ENCODE data around the gene SMKR1.
"Not testable (repeated sequence)": the region's sequence is repeated elsewhere in the genome, so short reads cannot be mapped to it uniquely, and the experiment has no call there.

SMKR1 gene

GRCh38 chr7:129498021-129498420, 4.3 kb upstream of the SMKR1 start:
- no peak overlapping the region for H3K9ac ChIP-seq (ENCODE audit: low read depth, low read length)
- H3K9me3 ChIP-seq (ENCODE audit: control insufficient read depth, insufficient read depth, low read length): no peaks in the 10 kb centered on the region
- H3K4me1 ChIP-seq (ENCODE audit: insufficient read depth, low read length): no peaks in the 10 kb centered on the region
- H3K36me3 ChIP-seq (ENCODE audit: insufficient read depth, low read length): no peaks in the 10 kb centered on the region

- Histone ChIP-seq H3K36me3 (ENCODE audit: insufficient read depth, low read length) (no peaks in the 10 kb centered on the region), H3K9me3 (ENCODE audit: control insufficient read depth, insufficient read depth, low read length) (no peaks in the 10 kb centered on the region), H3K4me1 (ENCODE audit: insufficient read depth, low read length) (no peaks in the 10 kb centered on the region), H3K9ac (ENCODE audit: low read depth, low read length) (no peak overlapping the region)
Observed at GRCh38 chr7:129499999-129500398, 2.3 kb upstream of the SMKR1 start.

GRCh38 chr7:129502708-129503685, 666 bp downstream of the SMKR1 start:
- H3K4me1 ChIP-seq (ENCODE audit: insufficient read depth, low read length): no peaks in the 10 kb centered on the region
- no peaks in the 10 kb centered on the region for H3K36me3 ChIP-seq (ENCODE audit: insufficient read depth, low read length)
- peak overlapping the region; percentile 60; the same call in 1 of the 2 replicates for H3K9ac ChIP-seq (ENCODE audit: low read depth, low read length)
- H3K9me3 ChIP-seq (ENCODE audit: control insufficient read depth, insufficient read depth, low read length): no peaks in the 10 kb centered on the region

GRCh38 chr7:129503725-129504124, 1.4 kb downstream of the SMKR1 start:
- no peak overlapping the region for H3K9ac ChIP-seq (ENCODE audit: low read depth, low read length)
- H3K36me3 ChIP-seq (ENCODE audit: insufficient read depth, low read length): no peaks in the 10 kb centered on the region
- H3K9me3 ChIP-seq (ENCODE audit: control insufficient read depth, insufficient read depth, low read length): no peaks in the 10 kb centered on the region
- no peaks in the 10 kb centered on the region for H3K4me1 ChIP-seq (ENCODE audit: insufficient read depth, low read length)

GRCh38 chr7:129512192-129512591, 9.9 kb downstream of the SMKR1 start:
- H3K9me3 ChIP-seq (ENCODE audit: control insufficient read depth, insufficient read depth, low read length): no peaks in the 10 kb centered on the region
- H3K4me1 ChIP-seq (ENCODE audit: insufficient read depth, low read length): peaks cover 11% of the 10 kb centered on the region
- no peak overlapping the region for H3K9ac ChIP-seq (ENCODE audit: low read depth, low read length)
- H3K36me3 ChIP-seq (ENCODE audit: insufficient read depth, low read length): no peaks in the 10 kb centered on the region

GRCh38 chr7:129513546-129513945, 11.2 kb downstream of the SMKR1 start:
- Histone ChIP-seq H3K9me3 (ENCODE audit: control insufficient read depth, insufficient read depth, low read length) (no peaks in the 10 kb centered on the region), H3K4me1 (ENCODE audit: insufficient read depth, low read length) (peaks cover 11% of the 10 kb centered on the region), H3K9ac (ENCODE audit: low read depth, low read length) (no peak overlapping the region), H3K36me3 (ENCODE audit: insufficient read depth, low read length) (no peaks in the 10 kb centered on the region)

- Histone ChIP-seq H3K9ac (ENCODE audit: low read depth, low read length) (no peak overlapping the region), H3K9me3 (ENCODE audit: control insufficient read depth, insufficient read depth, low read length) (no peaks in the 10 kb centered on the region), H3K36me3 (ENCODE audit: insufficient read depth, low read length) (no peaks in the 10 kb centered on the region), H3K4me1 (ENCODE audit: insufficient read depth, low read length) (peaks cover 14% of the 10 kb centered on the region)
Observed at GRCh38 chr7:129514683-129515082, 12.4 kb downstream of the SMKR1 start.

GRCh38 chr7:129515381-129515780, 13.1 kb downstream of the SMKR1 start:
- no peak overlapping the region for H3K9ac ChIP-seq (ENCODE audit: low read depth, low read length)
- H3K9me3 ChIP-seq (ENCODE audit: control insufficient read depth, insufficient read depth, low read length): no peaks in the 10 kb centered on the region
- no peaks in the 10 kb centered on the region for H3K36me3 ChIP-seq (ENCODE audit: insufficient read depth, low read length)
- peaks cover 16% of the 10 kb centered on the region for H3K4me1 ChIP-seq (ENCODE audit: insufficient read depth, low read length)

- no peaks in the 10 kb centered on the region for H3K36me3 ChIP-seq (ENCODE audit: insufficient read depth, low read length)
- H3K4me1 ChIP-seq (ENCODE audit: insufficient read depth, low read length): peaks cover 16% of the 10 kb centered on the region
- no peak overlapping the region for H3K9ac ChIP-seq (ENCODE audit: low read depth, low read length)
- no peaks in the 10 kb centered on the region for H3K9me3 ChIP-seq (ENCODE audit: control insufficient read depth, insufficient read depth, low read length)
Observed at GRCh38 chr7:129517931-129518330, 15.6 kb downstream of the SMKR1 start.

GRCh38 chr7:129519464-129519863, 17.1 kb downstream of the SMKR1 start:
- no peak overlapping the region for H3K9ac ChIP-seq (ENCODE audit: low read depth, low read length)
- H3K4me1 ChIP-seq (ENCODE audit: insufficient read depth, low read length): peaks cover 8% of the 10 kb centered on the region
- H3K9me3 ChIP-seq (ENCODE audit: control insufficient read depth, insufficient read depth, low read length): no peaks in the 10 kb centered on the region
- no peaks in the 10 kb centered on the region for H3K36me3 ChIP-seq (ENCODE audit: insufficient read depth, low read length)

GRCh38 chr7:129522088-129522970, 20.0 kb downstream of the SMKR1 start:
- no peaks in the 10 kb centered on the region for H3K9me3 ChIP-seq (ENCODE audit: control insufficient read depth, insufficient read depth, low read length)
- H3K36me3 ChIP-seq (ENCODE audit: insufficient read depth, low read length): no peaks in the 10 kb centered on the region
- H3K9ac ChIP-seq (ENCODE audit: low read depth, low read length): no peak overlapping the region
- peaks cover 5% of the 10 kb centered on the region; the same call in 1 of the 2 replicates for H3K4me1 ChIP-seq (ENCODE audit: insufficient read depth, low read length)

- Histone ChIP-seq H3K9me3 (ENCODE audit: control insufficient read depth, insufficient read depth, low read length) (no peaks in the 10 kb centered on the region), H3K4me1 (ENCODE audit: insufficient read depth, low read length) (peaks cover 5% of the 10 kb centered on the region; the same call in 1 of the 2 replicates), H3K36me3 (ENCODE audit: insufficient read depth, low read length) (no peaks in the 10 kb centered on the region), H3K9ac (ENCODE audit: low read depth, low read length) (no peak overlapping the region)
Observed at GRCh38 chr7:129522971-129523340, 20.6 kb downstream of the SMKR1 start.

- Histone ChIP-seq H3K4me1 (ENCODE audit: insufficient read depth, low read length) (peaks cover 5% of the 10 kb centered on the region; the same call in 1 of the 2 replicates), H3K36me3 (ENCODE audit: insufficient read depth, low read length) (no peaks in the 10 kb centered on the region), H3K9me3 (ENCODE audit: control insufficient read depth, insufficient read depth, low read length) (no peaks in the 10 kb centered on the region), H3K9ac (ENCODE audit: low read depth, low read length) (no peak overlapping the region)
Observed at GRCh38 chr7:129523924-129524323, 21.6 kb downstream of the SMKR1 start.

- not testable (repeated sequence) for H3K4me1 ChIP-seq (ENCODE audit: insufficient read depth, low read length); H3K9ac ChIP-seq (ENCODE audit: low read depth, low read length); H3K9me3 ChIP-seq (ENCODE audit: control insufficient read depth, insufficient read depth, low read length); H3K36me3 ChIP-seq (ENCODE audit: insufficient read depth, low read length)
Observed at GRCh38 chr7:129524405-129524804, 22.1 kb downstream of the SMKR1 start.

Measured in ES-I3 (cell line).